Transverse colon (tissue), 4 donors: Measurements from ENCODE around the gene PLIN3. TPM values are rescaled to one million over a fixed set of nuclear protein-coding genes. Genes with fewer than 3 reads are reported as not detected.

ENCODE experiments used
- DNase-seq: peaks from one replicate; pipeline ENCODE4 v3.0.0-alpha.2; 2019
- H3K27ac ChIP-seq, 4 donors: fragments of 200-600 bp; sonication (generic); 2 replicates each; pipeline ENCODE4 v1.5.1; 2016 to 2018; ENCODE audit warnings: inconsistent platforms in 4 of 4
- H3K27me3 ChIP-seq: fragments of 200-600 bp; sonication (generic); 2 replicates; pipeline ENCODE4 v1.5.1; 2017; ENCODE audit warnings: inconsistent platforms
- H3K36me3 ChIP-seq, 4 donors: fragments of 200-600 bp; sonication (generic); 2 replicates each; pipeline ENCODE4 v1.5.1; 2017 to 2019; ENCODE audit warnings: inconsistent platforms in 4 of 4
- H3K4me1 ChIP-seq, 4 donors: fragments of 200-600 bp; sonication (generic); 2 replicates each; pipeline ENCODE4 v1.5.1; 2017 to 2020; ENCODE audit warnings: inconsistent platforms in 4 of 4
- H3K4me3 ChIP-seq, 4 donors: fragments of 200-600 bp; sonication (generic); 1 replicate in 1 of 4; 2 replicates in 3 of 4; pipeline versions ENCODE4 v1.5.1 to v1.6.1; 2017 to 2019; ENCODE audit warnings: inconsistent platforms in 4 of 4
- H3K9me3 ChIP-seq, 2 donors: fragments of 200-600 bp; sonication (generic); 2 replicates each; pipeline ENCODE4 v1.5.1; 2017 to 2019; ENCODE audit warnings: inconsistent platforms in 2 of 2
- CTCF ChIP-seq, 5 experiments: fragments of 200-600 bp in 3 of 5; fragments of 450-650 bp in 2 of 5; sonication (generic) in 3 of 5; IDR thresholded peaks; 1 replicate in 2 of 5; 2 replicates in 3 of 5; pipeline ENCODE4 v1.5.1; 2016 to 2017; ENCODE audit warnings: antibody characterized with exemption in 5 of 5, inconsistent platforms in 3 of 5, mild to moderate bottlenecking in 2 of 5, moderate library complexity in 1 of 5
- EP300 ChIP-seq: sonication (generic); formaldehyde crosslinking; IDR thresholded peaks from one replicate; pipeline ENCODE4 v1.6.1; 2017; ENCODE audit warnings: antibody characterized with exemption, low read depth
- POLR2A ChIP-seq: fragments of 450-650 bp; IDR thresholded peaks from one replicate; pipeline ENCODE4 v1.6.1; 2016; ENCODE audit warnings: antibody characterized with exemption, mild to moderate bottlenecking, moderate library complexity
- POLR2AphosphoS5 ChIP-seq, 3 donors: sonication (generic); formaldehyde crosslinking; IDR thresholded peaks; one replicate each; pipeline ENCODE4 v1.6.1; 2016; ENCODE audit warnings: antibody characterized with exemption in 3 of 3
- WGBS, 2 donors: methylation state at CpG; one replicate each; pipeline ENCODE4 v1.1.5; 2018; ENCODE audit warnings: low coverage in 1 of 2; 5-methylcytosine and 5-hydroxymethylcytosine counted together
- in situ Hi-C, 4 donors: fragments of 200-750 bp; cut with MboI; loops; one replicate each; pipeline versions ENCODE4 v1.15.0 to v1.15.1; 2017; ENCODE audit warnings: low sequenced_read_pairs in 3 of 4, low pct_ligation_motif_present in 1 of 4, low pct_unique_long_range_greater_than_20kb in 1 of 4
- intact Hi-C: fragments of 100-400 bp; cut with DNase I; formaldehyde crosslinking; loops from one replicate; pipeline ENCODE4 v1.15.1; 2023; ENCODE audit warnings: low total_unique reads
- total RNA-seq, 4 donors: library from RNA; depleted of rRNA; stranded (reverse); fragments of >200 nt; gene quantifications; one replicate each; pipeline ENCODE4 v1.1.0, GENCODE V29; 2016

The PLIN3 gene
- total RNA-seq, 4 donors from 2014 or later = 27.5 to 85.5 (median 77.1) TPM

- no peaks in the 10 kb centered on the region for H3K36me3 ChIP-seq
- peaks cover 13 to 39% (median 21%) of the 10 kb centered on the region in 4 donors for H3K4me1 ChIP-seq
- peak within 1 kb of the TSS; percentile 84 to 94 (median 94) for H3K27ac ChIP-seq
- in situ Hi-C loops (loop anchor here in 1 of 4 donors (10.0 kb wide), 1 partner anchor 67 kb away; the partner anchor contains the start of gene DPP9), intact Hi-C loops (no loop called here)
- no peaks in the 10 kb centered on the region for H3K9me3 ChIP-seq
- TF ChIP-seq EP300 (peak; percentile 91), CTCF (IDR thresholded peaks at IDR 0.05) (peak; percentile 97 to 100 (median 98)), POLR2A (peak; percentile 73), POLR2AphosphoS5 (IDR thresholded peaks at IDR 0.05) (peak; percentile 55 to 86 (median 78))
- peak; percentile 100 for DNase-seq
- 0 to 1% methylated on average over 7 to 76 of the region's 80 CpGs for WGBS, 2 donors
- peak within 1 kb of the TSS; percentile 63 to 89 (median 85) for H3K4me3 ChIP-seq
- H3K27me3 ChIP-seq = no peaks in the 10 kb centered on the region
Measured at GRCh38 chr19:4791183-4792018, 76.1 kb downstream of the PLIN3 start, which contains the start of gene FEM1A. TSS of gene FEM1A (plus strand) at chr19:4791734. CDS start at chr19:4791855, 121 bp downstream.

Other genes with a start within 250 kb of the PLIN3 start
- 10 to 100 TPM in 1 of 4 donors, 1 to 10 TPM in 3; 4.5 to 12.0 (median 8.5) TPM for gene TNFAIP8L1, start 228.2 kb downstream of the PLIN3 start, total RNA-seq
- gene MYDGF, start 197.3 kb downstream of the PLIN3 start, total RNA-seq = 10 to 100 TPM in 2 of 4 donors, 1 to 10 TPM in 2; 3.6 to 44.5 (median 22.0) TPM
- 100 to 1,000 TPM in 2 of 4 donors, 10 to 100 TPM in 2; 74.1 to 320 (median 103) TPM for gene DPP9, start 143.8 kb downstream of the PLIN3 start, total RNA-seq
- gene FEM1A, start 75.9 kb downstream of the PLIN3 start, total RNA-seq = 10 to 100 TPM; 13.3 to 63.5 (median 15.5) TPM
- gene TICAM1, start 36.0 kb downstream of the PLIN3 start, total RNA-seq = 10 to 100 TPM; 17.7 to 66.6 (median 20.8) TPM
- gene ARRDC5, start 35.2 kb upstream of the PLIN3 start, total RNA-seq = 1 to 10 TPM in 1 of 4 donors, not detected in 3; 1.3 TPM
- 10 to 100 TPM in 2 of 4 donors, 1 to 10 TPM in 2; 2.9 to 41.2 (median 12.0) TPM for gene UHRF1, start 41.8 kb upstream of the PLIN3 start, total RNA-seq
- gene KDM4B, start 101.4 kb upstream of the PLIN3 start, total RNA-seq = 10 to 100 TPM; 26.6 to 84.2 (median 39.9) TPM